SK-MEL-5 (cell line): ENCODE results near the gene RNF133. TPM values are rescaled to one million over a fixed set of nuclear protein-coding genes. Genes with fewer than 3 reads are reported as not detected.
A peak's percentile ranks its signal among the peaks of the same experiment; 100 is the strongest.
"Not testable (repeated sequence)": the region's sequence is repeated elsewhere in the genome, so short reads cannot be mapped to it uniquely, and the experiment has no call there.

Experiments
- DNase-seq: peaks from one replicate; pipeline ENCODE4 v3.0.0-alpha.2; 2016; ENCODE audit warnings: low read depth, low spot score
- in situ Hi-C: cut with HindIII; loops from 2 replicates; pipeline ENCODE4 v1.10.0; 2016; ENCODE audit warnings: low sequenced_read_pairs, high pct_unique_total_duplicates, low pct_unique_long_range_greater_than_20kb
- total RNA-seq: library from RNA; depleted of rRNA; stranded (reverse); fragments of >200 nt; shearing (Covaris generic); gene quantifications from 2 replicates; pipeline ENCODE4 v1.2.3, GENCODE V29; 2014

Gene RNF133
- total RNA-seq, 1 experiment from 2014 or later = 0.32 TPM

GRCh38 chr7:122694697-122695096, 4.2 kb downstream of the RNF133 start:
- DNase-seq = no peak
- in situ Hi-C loops = no loop called here

DNA sequence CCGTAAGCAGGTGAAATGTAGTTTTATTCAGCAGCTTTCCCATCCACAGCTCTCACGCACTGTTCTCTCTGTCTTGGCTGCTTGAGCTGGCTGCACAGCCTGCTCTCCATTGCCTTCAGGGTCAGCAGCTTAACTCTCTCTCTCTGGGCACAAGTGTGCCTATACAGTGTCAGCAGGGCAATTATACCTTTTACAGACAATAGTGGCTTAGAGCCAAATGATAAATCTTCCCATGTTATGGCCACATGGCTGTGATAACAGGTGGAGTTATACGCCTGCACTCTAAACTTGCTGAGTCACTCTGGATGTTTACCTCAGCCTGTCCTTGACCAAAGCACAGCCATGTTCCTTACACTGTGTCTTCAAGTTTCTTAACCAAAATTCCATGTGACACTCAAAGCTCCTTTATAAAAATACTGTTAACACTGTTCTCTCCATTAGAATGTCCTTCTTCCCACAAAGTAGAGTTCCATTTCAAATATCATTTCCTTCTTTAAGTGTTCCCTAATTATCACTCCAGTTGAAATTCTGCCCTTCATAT, 6.1 kb downstream of the RNF133 start:
- DNase-seq = no peak
- in situ Hi-C loops = no loop called here

DNA sequence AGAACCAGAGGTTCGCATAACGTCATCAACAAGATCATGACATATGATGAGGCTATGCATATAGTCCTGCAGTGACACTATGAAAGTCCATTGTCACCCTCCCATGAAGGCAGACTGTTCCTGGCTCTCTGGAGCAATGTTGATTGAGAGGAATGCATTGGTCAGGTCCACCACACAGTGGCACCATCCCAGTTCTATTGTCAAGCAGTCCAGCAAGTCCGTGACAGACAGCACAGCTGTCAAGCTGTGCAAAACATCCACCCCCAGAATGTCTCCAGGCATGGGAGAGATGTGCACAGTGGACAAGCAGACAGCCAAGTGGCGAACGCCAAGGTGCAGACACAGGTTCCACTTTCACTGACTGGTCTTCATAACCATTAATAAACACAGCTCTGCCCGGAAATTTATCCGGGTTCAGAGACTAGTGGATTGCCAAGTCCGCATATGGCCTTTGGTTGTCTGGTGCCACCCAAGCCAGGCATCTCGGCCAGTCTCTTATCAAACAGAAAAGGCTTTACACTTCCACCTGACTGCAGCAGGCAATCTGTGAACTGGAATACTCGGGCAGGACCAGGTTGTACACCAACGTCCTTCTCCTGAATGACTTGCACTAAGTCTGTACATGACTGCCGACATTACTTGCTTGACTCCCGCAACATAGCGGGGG, 7.2 kb downstream of the RNF133 start:
- in situ Hi-C loops = no loop called here
- no peak for DNase-seq

DNA sequence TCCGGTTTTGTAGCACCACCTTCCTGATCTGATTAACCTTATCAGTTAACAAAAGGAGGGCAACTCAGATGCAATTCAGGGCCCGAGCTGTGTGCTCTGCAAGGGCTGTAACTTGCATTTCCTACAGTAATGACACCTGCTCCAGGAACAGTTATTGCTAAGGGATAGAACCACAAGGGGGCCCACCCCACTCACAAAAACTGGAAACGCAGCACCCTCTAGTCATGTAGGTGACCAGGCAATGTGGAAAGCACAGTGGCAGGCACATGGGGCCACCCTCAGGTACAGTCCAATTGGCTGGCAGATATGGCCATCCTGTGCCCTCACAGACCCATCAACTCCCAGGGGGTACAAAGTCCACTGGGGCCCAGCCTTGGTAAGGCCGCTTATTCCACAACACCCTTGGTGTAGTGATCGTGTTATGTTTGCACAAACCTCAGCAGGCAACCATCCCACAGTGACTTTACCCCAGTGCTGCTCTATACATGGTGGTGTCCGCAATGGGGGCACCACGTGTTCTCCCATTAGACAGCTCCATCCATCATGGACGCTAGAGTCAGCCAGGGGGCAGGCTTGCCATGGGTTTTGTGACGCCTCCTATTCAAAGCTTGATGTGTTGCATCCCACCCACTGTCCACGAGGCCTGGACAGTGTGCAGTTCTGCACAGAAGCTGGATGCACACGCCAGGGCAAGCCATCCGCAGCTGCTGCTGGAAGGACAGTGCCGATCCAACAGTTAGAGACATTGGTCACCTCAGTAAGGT, 9.4 kb downstream of the RNF133 start:
- in situ Hi-C loops = no loop called here
- DNase-seq = peak; percentile 35

DNA sequence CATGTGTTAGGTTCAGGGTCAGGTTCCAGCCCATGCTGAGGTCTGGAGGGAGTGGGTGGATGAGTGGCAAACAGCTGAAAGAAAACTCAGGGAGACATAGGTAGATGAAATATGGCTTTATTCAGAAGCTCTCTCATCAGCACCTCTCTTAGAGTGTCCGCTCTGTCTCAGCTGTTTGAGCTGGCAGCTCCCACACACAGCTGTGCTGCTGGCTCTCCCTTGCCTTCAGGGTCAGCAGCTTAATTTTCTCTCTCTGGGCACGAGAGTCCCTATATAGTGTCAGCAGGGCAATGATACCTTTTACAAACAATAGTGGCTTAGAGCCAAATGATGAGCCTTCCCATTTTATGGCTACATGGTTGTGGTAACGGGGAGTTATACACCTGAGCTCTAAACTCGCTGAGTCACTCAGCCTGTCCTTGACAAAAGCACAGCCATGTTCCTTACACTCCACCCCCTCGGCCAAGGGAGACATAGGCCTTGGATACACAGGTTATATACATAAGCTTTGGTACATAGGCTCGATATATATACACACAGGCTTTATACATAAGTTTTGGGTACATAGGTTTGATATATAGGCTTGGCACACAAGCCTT, 10.4 kb downstream of the RNF133 start:
- in situ Hi-C loops = no loop called here

DNA sequence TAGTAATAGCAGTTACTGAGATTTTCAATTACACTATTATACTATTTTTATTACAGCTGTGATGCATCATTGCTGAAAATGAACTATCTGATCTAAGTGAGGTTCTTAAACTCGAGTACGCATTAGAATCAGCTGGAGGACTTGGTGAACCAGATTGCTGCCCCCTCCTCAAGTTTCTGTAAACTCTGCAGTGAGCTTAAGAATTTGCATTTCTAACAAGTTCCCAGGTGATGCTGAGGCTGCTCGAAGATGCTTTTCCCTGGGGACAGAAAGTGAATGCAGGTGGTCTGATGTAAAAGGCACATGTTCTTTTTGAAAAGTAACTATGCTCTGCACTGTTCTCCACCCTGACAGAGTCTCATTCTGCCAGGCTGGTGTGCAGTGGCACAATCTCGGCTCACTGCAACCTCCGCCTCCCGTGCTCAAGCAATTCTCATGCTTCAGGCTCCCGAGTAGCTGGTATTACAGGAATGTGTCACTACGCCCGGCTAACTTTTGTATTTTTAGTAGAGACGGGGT, 12.5 kb downstream of the RNF133 start:
- in situ Hi-C loops = no loop called here
- DNase-seq = no peak

More for the DNA sequence above, 10.4 kb downstream of the RNF133 start:
- DNase-seq = no peak

DNA sequence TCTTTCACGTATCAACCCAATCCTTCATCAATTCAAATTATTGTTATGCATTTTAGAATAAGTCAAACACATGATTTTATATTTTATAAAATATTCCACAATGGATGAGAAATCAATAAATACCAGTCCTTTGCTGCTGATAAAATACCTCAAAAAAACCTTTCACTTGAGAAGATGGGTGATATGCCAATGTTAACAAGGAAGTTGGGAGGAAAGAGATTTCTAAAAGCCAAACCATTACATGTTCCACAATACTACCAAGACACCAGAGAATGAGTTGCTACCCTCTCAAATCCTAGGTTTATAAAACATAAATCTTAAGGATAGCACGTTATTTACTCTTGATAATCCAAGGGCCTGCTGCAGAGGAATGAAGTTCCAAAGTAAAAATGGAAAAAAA, 14.4 kb downstream of the RNF133 start:
- no peak for DNase-seq
- in situ Hi-C loops = no loop called here

GRCh38 chr7:122682815-122683550, 15.9 kb downstream of the RNF133 start:
- DNase-seq = no peak

GRCh38 chr7:122681186-122681585, 17.7 kb downstream of the RNF133 start:
- DNase-seq, in situ Hi-C loops: not testable (repeated sequence)

More at GRCh38 chr7:122682815-122683550, 15.9 kb downstream of the RNF133 start:
- in situ Hi-C loops = no loop called here

- no peak for DNase-seq
- in situ Hi-C loops = no loop called here
Observed at GRCh38 chr7:122679813-122680212, 19.1 kb downstream of the RNF133 start.

- in situ Hi-C loops, DNase-seq: not testable (repeated sequence)
Observed at GRCh38 chr7:122679269-122679709, 19.6 kb downstream of the RNF133 start.

DNA sequence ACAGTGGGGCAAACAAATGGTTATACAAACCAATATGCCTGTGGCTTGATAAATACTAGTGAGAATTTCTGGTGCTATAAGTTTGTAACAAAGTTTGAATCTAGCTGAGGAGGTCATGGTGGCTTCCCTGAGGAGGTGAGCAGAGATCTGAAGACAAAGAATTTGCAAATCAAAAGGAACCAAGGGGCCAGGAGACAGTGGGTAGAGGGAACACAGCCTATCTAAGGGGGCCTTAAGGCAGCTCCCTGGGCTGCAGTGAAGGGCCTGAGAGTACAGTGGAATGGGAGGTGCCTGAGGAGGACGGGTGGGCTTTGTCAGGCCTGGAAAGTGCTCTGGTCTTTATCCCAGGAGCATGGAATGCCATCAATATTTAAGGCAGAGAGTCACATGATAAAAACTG, 21.8 kb downstream of the RNF133 start:
- in situ Hi-C loops = no loop called here
- no peak for DNase-seq

DNA sequence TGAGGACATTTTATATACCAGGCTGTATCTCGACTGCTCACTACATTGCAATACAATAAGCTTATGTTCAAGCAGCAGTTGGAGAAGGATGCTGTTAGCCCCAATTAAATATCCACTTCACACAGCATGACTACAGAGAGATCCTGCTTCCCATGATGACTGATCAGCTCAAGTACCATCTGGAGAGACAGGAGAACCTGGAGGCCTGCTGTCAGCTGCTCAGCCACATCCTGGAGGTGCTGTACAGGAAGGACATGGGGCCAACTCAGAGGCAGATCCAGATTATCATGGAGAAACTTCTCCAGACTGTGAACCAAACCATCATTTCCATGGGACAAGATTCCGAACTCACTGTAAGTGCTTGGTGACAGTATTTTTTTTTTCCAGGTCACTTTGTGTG, 22.5 kb downstream of the RNF133 start:
- no peak for DNase-seq
- in situ Hi-C loops = no loop called here

- in situ Hi-C loops = no loop called here
Observed at GRCh38 chr7:122675621-122676020, 23.3 kb downstream of the RNF133 start.

GRCh38 chr7:122675011-122675410, 23.9 kb downstream of the RNF133 start:
- DNase-seq = no peak
- in situ Hi-C loops = no loop called here

More at GRCh38 chr7:122675621-122676020, 23.3 kb downstream of the RNF133 start:
- no peak for DNase-seq

GRCh38 chr7:122674502-122674901, 24.4 kb downstream of the RNF133 start:
- in situ Hi-C loops = no loop called here
- DNase-seq = peak; percentile 44

GRCh38 chr7:122673951-122674350, 25.0 kb downstream of the RNF133 start:
- in situ Hi-C loops = no loop called here
- no peak for DNase-seq
